Activated naive CD4-positive, alpha-beta T cell treated with anti-CD3 and anti-CD28 coated beads, Interleukin-2, amount 50 U/mL, for 72 hours (primary cell): ENCODE data around the gene RGS6. TPM values are rescaled to one million over a fixed set of nuclear protein-coding genes. Genes with fewer than 3 reads are reported as not detected.
A peak's percentile ranks its signal among the peaks of the same experiment; 100 is the strongest.

Source experiments
- ATAC-seq, 2 donors: fragments of 150-1000 bp; cut with Tn5 transposase; 2 replicates each; pipeline ENCODE4 v1.10.0; 2021; ENCODE audit warnings: mild to moderate bottlenecking in 2 of 2, moderate library complexity in 2 of 2
- DNase-seq, 2 donors: peaks; one replicate each; pipeline ENCODE4 v3.0.0; 2021 to 2022; ENCODE audit warnings: low spot score in 2 of 2
- H3K27ac Mint-ChIP-seq, 2 donors: one replicate each; pipeline ENCODE4 v1.8.0; 2022; ENCODE audit warnings: mild to moderate bottlenecking in 2 of 2, mixed read lengths in 2 of 2
- H3K36me3 Mint-ChIP-seq, 2 donors: one replicate each; pipeline ENCODE4 v1.8.0; 2022; ENCODE audit warnings: mixed read lengths in 2 of 2
- H3K9me3 Mint-ChIP-seq, 2 donors: one replicate each; pipeline ENCODE4 v1.8.0; 2022; ENCODE audit warnings: mixed read lengths in 2 of 2
- total RNA-seq, 2 donors: library from RNA; stranded (reverse); gene quantifications; one replicate each; pipeline ENCODE4 v1.2.3, GENCODE V29; 2022

Gene RGS6
- total RNA-seq, 2 donors from 2014 or later: 0.61 to 0.64 TPM

DNA sequence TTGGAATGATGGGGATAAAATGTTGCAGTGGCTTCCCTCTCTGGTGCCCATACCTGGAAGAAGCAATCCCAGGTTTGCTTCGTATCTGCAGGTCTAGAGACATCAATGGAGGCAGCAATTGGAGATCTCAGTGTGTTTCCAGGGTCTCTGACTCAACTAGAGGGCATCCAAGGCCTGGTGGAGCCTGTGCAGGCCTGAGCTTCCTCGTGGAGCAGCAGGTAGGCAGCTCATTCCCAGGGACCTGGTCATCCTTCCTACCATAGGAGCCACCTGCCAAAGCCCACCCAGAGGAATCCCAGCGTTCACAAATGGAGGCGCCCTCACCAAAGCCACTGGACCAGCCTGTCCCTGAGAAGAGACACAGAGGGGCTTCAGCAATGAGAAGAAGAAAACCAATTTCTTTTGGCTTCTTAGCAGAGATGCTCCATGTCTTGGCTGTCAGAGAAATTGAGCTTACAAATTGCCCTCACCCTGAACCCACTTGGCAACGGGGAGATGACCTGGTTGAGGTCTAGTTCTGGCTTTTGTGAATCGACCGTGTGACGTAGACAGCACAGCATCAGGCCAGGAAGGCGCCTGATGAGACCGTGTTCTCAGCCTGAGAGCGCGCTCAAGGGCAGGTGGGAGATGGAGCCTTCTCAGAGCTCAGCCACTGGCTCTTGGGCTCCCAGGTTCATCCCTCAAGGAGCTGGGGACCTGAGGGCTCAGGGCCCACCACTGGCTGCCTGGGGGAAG is 678.0 kb downstream of the RGS6 start:
- ATAC-seq (no peak), DNase-seq (peak in 1 of 2 donors; percentile 51)
- Mint-ChIP-seq H3K9me3 (no peaks in the 10 kb centered on the region), H3K36me3 (no peaks in the 10 kb centered on the region), H3K27ac (no peak overlapping the region)

DNA sequence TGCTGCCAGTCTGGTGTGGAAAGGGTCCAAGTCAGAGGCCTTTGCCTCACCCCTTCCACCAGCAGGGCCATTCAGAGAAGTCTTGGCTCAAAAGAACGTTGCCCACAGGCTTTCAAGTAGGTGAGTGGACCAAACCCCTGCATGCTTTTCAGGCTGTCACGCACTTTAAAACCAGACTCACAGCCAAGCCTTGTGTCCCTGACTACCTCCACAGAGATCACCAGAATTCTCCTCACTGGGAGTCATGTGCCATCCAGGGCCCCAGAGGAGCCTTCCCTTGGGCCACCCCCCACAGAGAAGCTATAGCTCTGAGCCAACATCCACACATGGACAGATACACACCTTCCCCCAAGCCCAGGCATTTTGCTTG is 678.6 kb downstream of the RGS6 start:
- ATAC-seq (no peak), DNase-seq (peak in 1 of 2 donors; percentile 16)
- H3K36me3 Mint-ChIP-seq: no peaks in the 10 kb centered on the region

DNA sequence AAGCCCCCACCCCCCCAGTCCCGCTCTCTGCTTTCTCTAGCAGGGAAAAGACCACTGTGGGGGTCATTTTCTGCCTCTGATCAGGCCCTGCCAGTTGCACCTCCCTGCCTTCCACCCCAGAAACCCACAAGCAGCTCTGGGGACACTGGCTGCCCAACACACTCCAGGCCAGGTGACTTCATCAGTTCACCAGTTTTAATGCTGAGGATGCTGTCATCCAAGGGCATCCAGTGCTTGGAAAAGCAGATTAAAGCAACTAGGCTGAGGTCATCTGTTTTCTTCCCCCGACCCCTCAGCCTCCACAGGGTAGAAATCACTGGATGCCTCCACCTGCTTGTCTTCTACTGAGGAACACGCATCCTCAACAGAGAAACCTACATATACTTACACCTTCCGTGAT is 679.3 kb downstream of the RGS6 start:
- Mint-ChIP-seq H3K9me3 (no peaks in the 10 kb centered on the region), H3K27ac (peak overlapping the region in 1 of 2 donors; percentile 72), H3K36me3 (no peaks in the 10 kb centered on the region)
- ATAC-seq: no peak
- peak in 1 of 2 donors; percentile 26 for DNase-seq

More for the DNA sequence above, 678.6 kb downstream of the RGS6 start:
- Mint-ChIP-seq H3K9me3 (no peaks in the 10 kb centered on the region), H3K27ac (no peak overlapping the region)

DNA sequence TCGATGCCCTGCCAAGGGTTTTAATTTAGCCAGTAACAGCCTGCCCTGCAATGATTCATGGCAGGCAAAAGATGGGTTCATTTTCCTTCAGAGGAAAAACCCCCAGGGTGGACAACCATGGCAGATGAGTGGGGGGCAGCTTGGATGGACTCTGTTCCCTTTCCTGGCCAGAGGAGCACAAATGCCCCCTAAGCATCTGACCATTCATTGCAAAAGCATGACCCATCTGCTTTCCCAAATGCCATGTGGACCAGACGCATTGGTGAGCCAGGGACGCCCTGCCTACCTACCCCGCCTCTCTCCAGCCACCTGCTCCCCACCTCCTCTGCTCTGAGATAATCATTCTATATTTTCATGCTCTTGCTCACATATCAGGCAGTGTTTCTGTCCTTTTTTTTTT is 679.8 kb downstream of the RGS6 start:
- no peaks in the 10 kb centered on the region for H3K36me3 Mint-ChIP-seq
- ATAC-seq (no peak), DNase-seq (peak in 1 of 2 donors; percentile 13)
- no peaks in the 10 kb centered on the region for H3K9me3 Mint-ChIP-seq
- H3K27ac Mint-ChIP-seq: peak overlapping the region in 1 of 2 donors; percentile 72

DNA sequence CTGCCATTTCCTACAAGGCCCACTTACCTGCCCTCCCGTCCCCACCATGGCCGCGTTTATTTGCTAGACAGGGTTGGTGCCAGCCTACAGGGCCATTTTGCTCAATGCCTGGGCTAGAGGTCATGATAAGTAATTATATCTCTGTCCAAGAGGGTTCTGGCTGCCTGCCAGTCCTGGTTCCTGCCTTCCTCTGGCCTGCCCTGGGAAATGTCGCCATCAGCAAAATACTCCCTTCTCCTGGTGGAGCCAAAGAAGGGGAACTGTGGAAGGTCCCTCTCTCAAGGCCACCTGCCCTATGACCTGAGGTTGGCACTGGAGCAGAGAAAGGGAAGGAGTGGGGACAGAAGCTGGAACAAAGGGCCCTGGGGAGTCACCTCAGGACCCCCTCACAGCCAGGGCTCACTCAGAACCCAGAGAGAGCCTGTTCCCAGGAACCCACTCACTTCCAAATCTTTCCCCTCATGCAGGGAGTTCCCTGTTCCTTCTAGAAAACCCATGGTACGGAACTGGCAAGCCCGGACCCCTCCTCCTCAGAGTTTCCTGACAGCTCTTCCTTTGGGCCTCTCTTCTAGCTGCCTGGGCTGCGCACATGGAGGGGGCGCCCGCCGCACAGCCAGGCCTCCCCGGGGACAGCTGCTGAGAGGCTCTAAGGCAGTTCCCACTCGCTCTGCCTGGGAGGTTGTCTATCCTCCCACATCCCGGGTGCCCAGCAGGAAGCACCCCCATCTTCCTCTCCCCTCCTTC is 681.2 kb downstream of the RGS6 start:
- no peaks in the 10 kb centered on the region for H3K36me3 Mint-ChIP-seq
- DNase-seq: peak in 1 of 2 donors; percentile 37
- no peaks in the 10 kb centered on the region for H3K9me3 Mint-ChIP-seq
- no peak for ATAC-seq
- H3K27ac Mint-ChIP-seq: no peak overlapping the region

DNA sequence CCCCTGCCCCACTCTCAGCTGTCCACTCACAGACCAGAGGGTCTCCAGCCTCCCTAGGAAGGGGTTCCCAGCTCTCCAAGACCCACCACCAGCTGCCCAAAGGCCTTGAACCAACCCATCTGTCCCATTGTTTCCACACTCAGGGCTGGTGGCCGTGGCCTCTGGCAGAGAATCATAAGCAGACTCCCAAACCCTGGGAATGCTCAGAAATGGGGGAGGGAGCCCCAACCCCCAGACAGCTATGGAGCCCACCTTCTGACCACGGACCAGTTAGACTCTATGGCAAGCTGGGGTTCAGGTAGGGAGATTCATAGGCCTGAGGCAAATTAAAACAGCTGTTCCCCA is 681.7 kb downstream of the RGS6 start:
- ATAC-seq: no peak
- no peaks in the 10 kb centered on the region for H3K9me3 Mint-ChIP-seq
- DNase-seq: no peak
- no peaks in the 10 kb centered on the region for H3K36me3 Mint-ChIP-seq
- no peak overlapping the region for H3K27ac Mint-ChIP-seq

DNA sequence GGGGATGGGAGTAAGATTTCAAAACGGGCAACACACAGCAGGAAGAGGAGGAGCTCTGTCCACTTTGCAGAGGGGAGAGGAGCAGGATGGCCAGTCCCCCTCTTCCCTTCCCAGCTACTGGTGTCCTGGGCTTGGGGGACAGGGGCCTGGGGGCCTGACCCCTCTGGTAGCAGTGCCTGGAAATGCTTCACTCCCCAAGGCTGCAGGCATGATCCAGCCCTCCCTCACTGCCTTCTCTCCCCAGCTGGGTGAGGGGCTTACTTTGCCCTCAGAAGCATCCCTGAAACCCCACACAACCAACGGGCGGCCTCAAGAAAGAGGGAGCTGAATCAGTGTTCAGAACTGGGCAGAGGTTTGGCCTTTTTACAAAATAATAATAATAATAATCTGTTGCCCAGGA is 682.1 kb downstream of the RGS6 start:
- Mint-ChIP-seq H3K36me3 (no peaks in the 10 kb centered on the region), H3K9me3 (no peaks in the 10 kb centered on the region), H3K27ac (no peak overlapping the region)
- DNase-seq: no peak
- ATAC-seq: no peak

DNA sequence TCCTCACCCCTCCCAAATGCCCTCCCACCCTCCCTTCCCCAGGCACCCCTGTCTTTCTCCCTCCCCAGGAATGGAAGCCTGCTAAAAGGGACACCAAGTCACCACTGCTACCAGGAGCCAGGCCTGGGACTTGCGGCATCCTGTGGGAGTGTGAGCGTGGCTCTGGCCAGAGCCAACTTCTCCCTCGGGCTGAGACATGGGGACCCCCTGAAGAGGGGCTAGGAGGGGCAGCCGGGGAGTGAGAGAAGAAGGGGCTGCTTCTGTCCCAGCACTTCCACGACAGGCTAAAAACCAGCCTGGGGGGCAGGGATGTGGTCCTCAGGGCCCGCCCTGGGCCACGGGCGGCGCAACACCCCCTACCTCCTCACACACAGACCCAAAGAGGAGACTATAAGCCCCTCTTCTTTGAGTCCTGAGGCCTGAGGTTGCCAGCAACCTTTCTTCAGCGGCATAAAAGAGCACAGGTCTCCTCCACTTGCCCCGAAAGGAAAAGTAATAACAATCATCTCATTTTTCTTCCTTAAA is 682.7 kb downstream of the RGS6 start:
- H3K9me3 Mint-ChIP-seq: no peaks in the 10 kb centered on the region
- ATAC-seq (no peak), DNase-seq (no peak)
- no peaks in the 10 kb centered on the region for H3K36me3 Mint-ChIP-seq
- H3K27ac Mint-ChIP-seq: no peak overlapping the region

DNA sequence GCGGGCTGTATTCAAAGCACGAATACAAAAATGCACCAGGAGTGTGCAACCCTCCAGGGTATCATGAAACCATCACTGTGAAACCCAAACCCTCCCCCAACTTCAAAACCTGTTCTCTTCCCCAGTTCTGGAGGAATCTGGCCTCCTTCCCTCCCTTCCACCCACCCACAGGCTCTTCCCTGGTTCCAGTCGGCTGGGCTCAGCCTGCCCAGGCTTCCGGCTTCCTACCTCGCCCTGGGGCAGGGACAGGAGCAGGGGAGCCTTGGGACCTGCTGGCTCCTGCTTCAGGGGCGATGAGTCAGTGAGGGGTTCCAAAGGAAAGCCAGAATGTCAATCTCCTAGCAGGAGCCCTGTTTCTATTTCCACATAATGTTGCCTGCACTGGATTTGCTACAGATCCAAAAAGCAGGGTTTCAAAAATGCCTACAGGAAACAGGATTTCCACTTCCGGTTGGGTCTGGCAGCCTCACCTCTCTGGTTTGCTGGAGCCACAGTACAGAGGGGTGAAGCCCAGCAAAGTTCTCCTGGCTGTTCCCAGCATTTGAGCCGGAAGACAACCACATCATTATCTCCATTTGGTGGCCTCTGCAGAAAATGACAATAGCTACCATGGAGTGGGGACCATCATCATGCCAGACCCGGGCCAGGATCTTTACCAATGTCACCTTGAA is 683.4 kb downstream of the RGS6 start:
- DNase-seq (no peak), ATAC-seq (no peak)
- no peaks in the 10 kb centered on the region for H3K36me3 Mint-ChIP-seq
- H3K27ac Mint-ChIP-seq: no peak overlapping the region
- no peaks in the 10 kb centered on the region for H3K9me3 Mint-ChIP-seq
